MCF 10A (cell line): ENCODE data around the gene ZNF469. TPM values are rescaled to one million over a fixed set of nuclear protein-coding genes. Genes with fewer than 3 reads are reported as not detected.
A peak's percentile ranks its signal among the peaks of the same experiment; 100 is the strongest.

Experiments
- BruUV-seq: library from RNA; stranded (reverse); fragments of 400-500 nt; replicated peaks from 2 replicates; lab custom pipeline; 2021; lab: Mats Ljungman, UMichigan
- CTCF ChIA-PET: fragments of 300-600 bp; sonication (Branson Sonifier 250); formaldehyde crosslinking; extraction: SDS; loops from one replicate; lab custom pipeline; 2021; ENCODE audit warnings: antibody characterized with exemption, inconsistent platforms; lab: Yijun Ruan, JAX
- POLR2A ChIA-PET: fragments of 300-600, 350-650 bp; sonication (Branson Sonifier 250); formaldehyde crosslinking; extraction: SDS; loops from one replicate; lab custom pipeline; 2020; ENCODE audit warnings: antibody characterized with exemption, inconsistent platforms; lab: Yijun Ruan, JAX
- DNase-seq: peaks from one replicate; pipeline ENCODE4 v3.0.0-alpha.2; 2018; ENCODE audit not compliant: unreplicated experiment
- H3K27ac Mint-ChIP-seq: one replicate; pipeline ENCODE4 v1.8.0; 2022; ENCODE audit warnings: mild to moderate bottlenecking, low read depth, mixed read lengths; ENCODE audit not compliant: unreplicated experiment
- H3K27me3 Mint-ChIP-seq: one replicate; pipeline ENCODE4 v1.8.0; 2022; ENCODE audit warnings: mixed read lengths; ENCODE audit not compliant: insufficient read depth, unreplicated experiment
- H3K36me3 Mint-ChIP-seq: one replicate; pipeline ENCODE4 v1.8.0; 2022; ENCODE audit warnings: mild to moderate bottlenecking, moderate library complexity, mixed read lengths; ENCODE audit not compliant: insufficient read depth, unreplicated experiment
- H3K4me1 Mint-ChIP-seq: one replicate; pipeline ENCODE4 v1.8.0; 2022; ENCODE audit warnings: mixed read lengths; ENCODE audit not compliant: insufficient read depth, unreplicated experiment
- H3K4me3 Mint-ChIP-seq: one replicate; pipeline ENCODE4 v1.8.0; 2022; ENCODE audit warnings: mild to moderate bottlenecking, moderate library complexity, mixed read lengths; ENCODE audit not compliant: unreplicated experiment
- H3K9me3 Mint-ChIP-seq: one replicate; pipeline ENCODE4 v1.8.0; 2022; ENCODE audit warnings: mixed read lengths; ENCODE audit not compliant: unreplicated experiment
- CTCF ChIP-seq: fragments of 200-600 bp; IDR thresholded peaks from one replicate; pipeline ENCODE4 v1.8.0; 2022; ENCODE audit warnings: antibody characterized with exemption, mild to moderate bottlenecking; ENCODE audit not compliant: unreplicated experiment
- intact Hi-C: fragments of 100-400 bp; cut with micrococcal nuclease; formaldehyde crosslinking; loops from 2 replicates; pipeline ENCODE4 v1.14.1; 2022
- total RNA-seq: library from RNA; stranded (reverse); gene quantifications from 2 replicates; pipeline ENCODE4 v1.2.3, GENCODE V29; 2022

The ZNF469 gene
- total RNA-seq, 1 experiment from 2014 or later = not detected

DNA sequence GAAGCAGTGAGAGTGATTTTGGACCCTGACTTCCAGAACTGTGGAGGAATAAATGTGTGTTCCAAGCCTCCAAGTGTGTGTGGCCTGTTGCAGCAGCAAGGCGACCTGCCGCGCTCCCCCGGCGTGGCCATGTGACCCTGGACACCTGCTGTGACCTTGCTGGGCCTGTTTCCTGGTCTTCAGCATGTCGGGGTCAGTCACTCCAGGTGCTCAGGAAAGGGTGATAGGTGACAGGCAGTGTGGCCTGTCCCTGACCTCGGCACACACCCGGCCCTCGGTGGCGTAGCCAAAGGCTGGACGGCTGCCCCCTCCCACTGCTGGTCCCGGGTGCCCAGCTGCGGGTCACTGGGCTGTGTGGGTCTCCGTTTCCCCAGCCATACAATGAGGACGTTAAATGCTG is 31.8 kb upstream of the ZNF469 start:
- Mint-ChIP-seq H3K9me3 (no peaks in the 10 kb centered on the region), H3K36me3 (no peaks in the 10 kb centered on the region), H3K4me3 (no peak overlapping the region), H3K27ac (no peak overlapping the region), H3K27me3 (no peaks in the 10 kb centered on the region), H3K4me1 (no peaks in the 10 kb centered on the region)
- ChIA-PET CTCF (no interaction called here), POLR2A (no interaction called here)
- DNase-seq = no peak
- TF ChIP-seq CTCF = no peak
- no TSS peak for BruUV-seq
- intact Hi-C loops = no loop called here

GRCh38 chr16:88351491-88352101 is 31.2 kb upstream of the ZNF469 start:
- Mint-ChIP-seq H3K4me3 (no peak overlapping the region), H3K27ac (no peak overlapping the region), H3K27me3 (no peaks in the 10 kb centered on the region), H3K4me1 (no peaks in the 10 kb centered on the region), H3K9me3 (no peaks in the 10 kb centered on the region), H3K36me3 (no peaks in the 10 kb centered on the region)
- ChIA-PET POLR2A (no interaction called here), CTCF (no interaction called here)
- intact Hi-C loops = no loop called here
- DNase-seq = no peak
- no peak for TF ChIP-seq CTCF
- BruUV-seq = no TSS peak

- no peaks in the 10 kb centered on the region for H3K9me3 Mint-ChIP-seq
- no TSS peak for BruUV-seq
- no peak overlapping the region for H3K4me3 Mint-ChIP-seq
- ChIA-PET POLR2A (no interaction called here), CTCF (no interaction called here)
- no peaks in the 10 kb centered on the region for H3K4me1 Mint-ChIP-seq
- peak; percentile 9 for DNase-seq
- H3K27me3 Mint-ChIP-seq = no peaks in the 10 kb centered on the region
- no peak for TF ChIP-seq CTCF
- no peaks in the 10 kb centered on the region for H3K36me3 Mint-ChIP-seq
- no peak overlapping the region for H3K27ac Mint-ChIP-seq
- intact Hi-C loops = no loop called here
These were observed 30.2 kb upstream of the ZNF469 start for GRCh38 chr16:88352261-88353200.

- Mint-ChIP-seq H3K4me1 (no peaks in the 10 kb centered on the region), H3K27me3 (no peaks in the 10 kb centered on the region), H3K4me3 (no peak overlapping the region), H3K36me3 (no peaks in the 10 kb centered on the region), H3K27ac (no peak overlapping the region), H3K9me3 (no peaks in the 10 kb centered on the region)
- TF ChIP-seq CTCF = no peak
- BruUV-seq = no TSS peak
- no peak for DNase-seq
- intact Hi-C loops = no loop called here
- ChIA-PET POLR2A (no interaction called here), CTCF (no interaction called here)
These were observed 29.5 kb upstream of the ZNF469 start for GRCh38 chr16:88353232-88353631.
